Measurements from ENCODE around the gene LPP. TPM values are rescaled to one million over a fixed set of nuclear protein-coding genes. Genes with fewer than 3 reads are reported as not detected.
A peak's percentile ranks its signal among the peaks of the same experiment; 100 is the strongest.

LPP gene
- total RNA-seq, 6 donors from 2014 or later, result 86.0 to 196 (median 160) TPM

- Histone ChIP-seq H3K27ac (no peak overlapping the region), H3K27me3 (no peaks in the 10 kb centered on the region), H3K36me3 (no peaks in the 10 kb centered on the region), H3K4me3 (no peak overlapping the region), H3K9me3 (no peaks in the 10 kb centered on the region), H3K4me1 (peaks cover 7 to 23% (median 19%) of the 10 kb centered on the region in 4 donors)
- TF ChIP-seq POLR2AphosphoS5 (IDR thresholded peaks at IDR 0.05) (no peak), EP300 (IDR thresholded peaks at IDR 0.05) (no peak), POLR2A (IDR thresholded peaks at IDR 0.05) (no peak), CTCF (IDR thresholded peaks at IDR 0.05) (no peak)
- DNase-seq, result no peak
- no peak for ATAC-seq (ENCODE audit: low FRiP score in 2 of 2)
- WGBS, 2 donors, result 60 to 62% methylated on average over 3 of the region's 3 CpGs
Measured at GRCh38 chr3:188674595-188674994, 520.6 kb downstream of the LPP start.

- ATAC-seq (ENCODE audit: low FRiP score in 2 of 2), result no peak
- WGBS, 2 donors, result 78 to 96% methylated on average over 1 of the region's 1 CpG
Measured at GRCh38 chr3:188677344-188677743, 523.4 kb downstream of the LPP start.

GRCh38 chr3:188680189-188680588 lies 526.2 kb downstream of the LPP start:
- H3K27ac ChIP-seq, result peak overlapping the region in 1 of 4 donors; percentile 38
- peak in 1 of 2 donors; percentile 57 for ATAC-seq (ENCODE audit: low FRiP score in 2 of 2)
- H3K4me3 ChIP-seq, result no peak overlapping the region
- no peaks in the 10 kb centered on the region for H3K9me3 ChIP-seq
- no peak for DNase-seq
- WGBS, 2 donors, result 74 to 88% methylated on average over 1 of the region's 1 CpG
- no peaks in the 10 kb centered on the region for H3K36me3 ChIP-seq
- no peak for TF ChIP-seq POLR2AphosphoS5 (IDR thresholded peaks at IDR 0.05)
- no peak for TF ChIP-seq POLR2A (IDR thresholded peaks at IDR 0.05)
- TF ChIP-seq CTCF (IDR thresholded peaks at IDR 0.05), result no peak
- no peaks in the 10 kb centered on the region for H3K27me3 ChIP-seq
- H3K4me1 ChIP-seq, result peaks cover 17 to 31% (median 20%) of the 10 kb centered on the region in 4 donors

More at GRCh38 chr3:188677344-188677743, 523.4 kb downstream of the LPP start:
- Histone ChIP-seq H3K27me3 (no peaks in the 10 kb centered on the region), H3K36me3 (no peaks in the 10 kb centered on the region), H3K4me3 (no peak overlapping the region), H3K27ac (no peak overlapping the region), H3K9me3 (no peaks in the 10 kb centered on the region), H3K4me1 (peaks cover 14 to 24% (median 17%) of the 10 kb centered on the region in 4 donors)
- TF ChIP-seq CTCF (IDR thresholded peaks at IDR 0.05) (no peak), POLR2A (IDR thresholded peaks at IDR 0.05) (no peak), EP300 (IDR thresholded peaks at IDR 0.05) (no peak), POLR2AphosphoS5 (IDR thresholded peaks at IDR 0.05) (no peak)
- no peak for DNase-seq

GRCh38 chr3:188680605-188681004 lies 526.6 kb downstream of the LPP start:
- WGBS, 2 donors, result 50 to 87% methylated on average over 3 of the region's 3 CpGs
- H3K27ac ChIP-seq, result no peak overlapping the region

More at GRCh38 chr3:188680605-188681004, 526.6 kb downstream of the LPP start:
- Histone ChIP-seq H3K36me3 (no peaks in the 10 kb centered on the region), H3K27me3 (no peaks in the 10 kb centered on the region), H3K4me3 (no peak overlapping the region), H3K9me3 (no peaks in the 10 kb centered on the region), H3K4me1 (peaks cover 17 to 31% (median 20%) of the 10 kb centered on the region in 4 donors)
- DNase-seq, result no peak
- TF ChIP-seq CTCF (IDR thresholded peaks at IDR 0.05), result no peak
- TF ChIP-seq EP300 (IDR thresholded peaks at IDR 0.05), result no peak
- ATAC-seq (ENCODE audit: low FRiP score in 2 of 2), result no peak
